ENCODE results near the gene RANBP1. TPM values are rescaled to one million over a fixed set of nuclear protein-coding genes. Genes with fewer than 3 reads are reported as not detected.

RANBP1 gene
- total RNA-seq, 1 experiment from 2014 or later: 195 TPM

GRCh38 chr22:20105456-20106204 lies 10.3 kb upstream of the RANBP1 start:
- intact Hi-C loops (cut with micrococcal nuclease): no loop called here
- H3K36me3 Mint-ChIP-seq (ENCODE audit: insufficient read depth, unreplicated experiment): peaks cover 83% of the 10 kb centered on the region
- H3K27ac Mint-ChIP-seq (ENCODE audit: low read depth, unreplicated experiment): no peak overlapping the region
- no peak overlapping the region for H3K4me3 Mint-ChIP-seq (ENCODE audit: unreplicated experiment)
- CTCF ChIA-PET: interaction anchor here (0.6 to 0.7 kb wide), 2 partner anchors 11 to 317 kb away, joined by 3 read pairs; no protein-coding TSS in a partner anchor
- H3K27me3 Mint-ChIP-seq (ENCODE audit: insufficient read depth, unreplicated experiment): no peaks in the 10 kb centered on the region
- no TSS peak for BruUV-seq (replicated peaks)
- POLR2A ChIA-PET: no interaction called here
- no peaks in the 10 kb centered on the region for H3K4me1 Mint-ChIP-seq (ENCODE audit: insufficient read depth, unreplicated experiment)
- no peaks in the 10 kb centered on the region for H3K9me3 Mint-ChIP-seq (ENCODE audit: unreplicated experiment)
- no peak for DNase-seq (ENCODE audit: unreplicated experiment)
- TF ChIP-seq CTCF (IDR thresholded peaks at IDR 0.05; ENCODE audit: unreplicated experiment): no peak

- BruUV-seq (replicated peaks): no TSS peak
- intact Hi-C loops (cut with micrococcal nuclease): no loop called here
- DNase-seq (ENCODE audit: unreplicated experiment): no peak
- TF ChIP-seq CTCF (IDR thresholded peaks at IDR 0.05; ENCODE audit: unreplicated experiment): no peak
- no peak overlapping the region for H3K4me3 Mint-ChIP-seq (ENCODE audit: unreplicated experiment)
- POLR2A ChIA-PET: no interaction called here
- no peaks in the 10 kb centered on the region for H3K9me3 Mint-ChIP-seq (ENCODE audit: unreplicated experiment)
- H3K4me1 Mint-ChIP-seq (ENCODE audit: insufficient read depth, unreplicated experiment): no peaks in the 10 kb centered on the region
- peaks cover 83% of the 10 kb centered on the region for H3K36me3 Mint-ChIP-seq (ENCODE audit: insufficient read depth, unreplicated experiment)
- no peaks in the 10 kb centered on the region for H3K27me3 Mint-ChIP-seq (ENCODE audit: insufficient read depth, unreplicated experiment)
- CTCF ChIA-PET: interaction anchor here (0.6 kb wide), 2 partner anchors 317 to 1546 kb away, joined by 3 read pairs; no protein-coding TSS in a partner anchor
- H3K27ac Mint-ChIP-seq (ENCODE audit: low read depth, unreplicated experiment): no peak overlapping the region
These were observed 9.6 kb upstream of the RANBP1 start for GRCh38 chr22:20106205-20106848.

GRCh38 chr22:20106849-20107237 lies 9.1 kb upstream of the RANBP1 start:
- no peaks in the 10 kb centered on the region for H3K27me3 Mint-ChIP-seq (ENCODE audit: insufficient read depth, unreplicated experiment)
- ChIA-PET CTCF (interaction anchor here (0.6 to 0.9 kb wide), 2 partner anchors 19 to 1545 kb away, joined by 3 to 4 read pairs; no protein-coding TSS in a partner anchor), POLR2A (no interaction called here)
- intact Hi-C loops (cut with micrococcal nuclease): no loop called here
- TF ChIP-seq CTCF (IDR thresholded peaks at IDR 0.05; ENCODE audit: unreplicated experiment): no peak
- no peak overlapping the region for H3K4me3 Mint-ChIP-seq (ENCODE audit: unreplicated experiment)
- peaks cover 82% of the 10 kb centered on the region for H3K36me3 Mint-ChIP-seq (ENCODE audit: insufficient read depth, unreplicated experiment)
- H3K9me3 Mint-ChIP-seq (ENCODE audit: unreplicated experiment): no peaks in the 10 kb centered on the region
- H3K27ac Mint-ChIP-seq (ENCODE audit: low read depth, unreplicated experiment): no peak overlapping the region
- BruUV-seq (replicated peaks): no TSS peak
- H3K4me1 Mint-ChIP-seq (ENCODE audit: insufficient read depth, unreplicated experiment): no peaks in the 10 kb centered on the region
- no peak for DNase-seq (ENCODE audit: unreplicated experiment)

- Mint-ChIP-seq H3K36me3 (ENCODE audit: insufficient read depth, unreplicated experiment) (peaks cover 86% of the 10 kb centered on the region), H3K27me3 (ENCODE audit: insufficient read depth, unreplicated experiment) (no peaks in the 10 kb centered on the region), H3K4me3 (ENCODE audit: unreplicated experiment) (no peak overlapping the region), H3K9me3 (ENCODE audit: unreplicated experiment) (no peaks in the 10 kb centered on the region), H3K27ac (ENCODE audit: low read depth, unreplicated experiment) (no peak overlapping the region), H3K4me1 (ENCODE audit: insufficient read depth, unreplicated experiment) (no peaks in the 10 kb centered on the region)
- ChIA-PET POLR2A (no interaction called here), CTCF (interaction anchor here (0.5 to 1.3 kb wide), 3 partner anchors 10 to 20 kb away, joined by 3 to 5 read pairs (median 4); partner anchors contain the start of gene TRMT2A)
- no peak for DNase-seq (ENCODE audit: unreplicated experiment)
- intact Hi-C loops (cut with micrococcal nuclease): no loop called here
- no peak for TF ChIP-seq CTCF (IDR thresholded peaks at IDR 0.05; ENCODE audit: unreplicated experiment)
- BruUV-seq (replicated peaks): no TSS peak
These were observed 8.4 kb upstream of the RANBP1 start for GRCh38 chr22:20107471-20107901.
